GM12873 (cell line): ENCODE data around the gene SHB.

Experiments
- CTCF ChIP-seq: IDR thresholded peaks from 2 replicates; pipeline ENCODE4 v1.5.1; 2012; ENCODE audit warnings: low read depth, mild to moderate bottlenecking, moderate library complexity, low read length, control low read depth; ENCODE audit not compliant: insufficient read depth; ENCODE audit errors: missing control alignments

Gene SHB

GRCh38 chr9:38088006-38088925 lies 19.2 kb upstream of the SHB start:
- peak; percentile 99 for TF ChIP-seq CTCF

GRCh38 chr9:38086496-38086895 lies 17.5 kb upstream of the SHB start:
- no peak for TF ChIP-seq CTCF

- no peak for TF ChIP-seq CTCF
Measured at GRCh38 chr9:38085308-38085707, 16.3 kb upstream of the SHB start.

- TF ChIP-seq CTCF: no peak
Measured at GRCh38 chr9:38084556-38084880, 15.5 kb upstream of the SHB start.

GRCh38 chr9:38083858-38084555 lies 15.0 kb upstream of the SHB start:
- no peak for TF ChIP-seq CTCF

GRCh38 chr9:38082446-38083287 lies 13.6 kb upstream of the SHB start:
- TF ChIP-seq CTCF: no peak
